Psoas muscle (tissue), 8 donors: ENCODE data around the gene NEDD9. TPM values are rescaled to one million over a fixed set of nuclear protein-coding genes. Genes with fewer than 3 reads are reported as not detected.

Experiments
- ATAC-seq, 4 donors: fragments of 200-7000 bp; cut with Tn5 transposase; one replicate each; pipeline ENCODE4 v1.9.1; 2020; ENCODE audit warnings: moderate library complexity in 3 of 4, mild to moderate bottlenecking in 2 of 4
- DNase-seq, 2 donors: peaks; one replicate each; pipeline ENCODE4 v3.0.0-alpha.2; 2020
- H3K27ac ChIP-seq: fragments of 200-600 bp; one replicate; pipeline ENCODE4 v1.8.0; 2022
- H3K27me3 ChIP-seq, 3 donors: fragments of 200-600 bp in 1 of 3; one replicate each; pipeline versions ENCODE4 v1.6.1 to v1.8.0; 2013 to 2022; ENCODE audit warnings: low read length in 2 of 3, mild to moderate bottlenecking in 2 of 3, moderate library complexity in 1 of 3; ENCODE audit not compliant: insufficient read depth in 3 of 3
- H3K36me3 ChIP-seq, 2 donors: fragments of 200-600 bp in 1 of 2; one replicate each; pipeline versions ENCODE4 v1.6.1 to v1.8.0; 2013 to 2022; ENCODE audit warnings: low read depth in 1 of 2, mild to moderate bottlenecking in 1 of 2, moderate library complexity in 1 of 2; ENCODE audit not compliant: insufficient read depth in 1 of 2
- H3K4me1 ChIP-seq: fragments of 200-600 bp; one replicate; pipeline ENCODE4 v1.8.0; 2022
- H3K4me3 ChIP-seq: fragments of 200-600 bp; one replicate; pipeline ENCODE4 v1.8.0; 2022; ENCODE audit warnings: mild to moderate bottlenecking
- H3K9me3 ChIP-seq: fragments of 200-600 bp; one replicate; pipeline ENCODE4 v1.8.0; 2022
- CTCF ChIP-seq: fragments of 200-600 bp; IDR thresholded peaks from one replicate; pipeline ENCODE4 v1.8.0; 2022; ENCODE audit warnings: antibody characterized with exemption
- WGBS, 3 donors: extraction: QIAGEN DNeasy Blood & Tissue Kit; methylation state at CpG; one replicate each; pipeline versions ENCODE4 v1.1.6 to v1.1.7; 2013; 5-methylcytosine and 5-hydroxymethylcytosine counted together
- intact Hi-C, 2 donors: fragments of 100-400 bp; cut with DNase I; formaldehyde crosslinking; loops; one replicate each; pipeline versions ENCODE4 v1.11.0 to v1.14.2; 2022
- polyA plus RNA-seq, 3 donors: library from polyadenylated mRNA; stranded (reverse); fragments of 200-250 nt; gene quantifications; one replicate each; pipeline ENCODE4 v1.2.3, GENCODE V29; 2013
- total RNA-seq, 4 donors: library from RNA; stranded (reverse); fragmentation: NEBNext Ultra II Directional in 2 of 4; extraction: Animal tissue kit (Norgen Biotek cat#: 25700) in 2 of 4; gene quantifications; one replicate each; pipeline versions ENCODE4 v1.2.1 to v1.2.4, GENCODE V29; 2021 to 2023
- donor health status: healthy with polysubstance abuse.
- donor health status: DM: no; HTN: no; CAD: no; lungs with moderate emphysema.
- donor health status: Bipolar disorder and iron deficiency.
- donor health status: healthy.
- donor health status: DM: yes; HTN: yes; CAD: no.
- donor health status: DM: no; HTN: no; CAD: no.
- donor health status: DM: no; HTN: no; CAD: no.
- donor health status: DM: yes; HTN: yes; CAD: no.

Gene NEDD9
- total and polyA plus RNA-seq, 7 donors = 9.0 to 15.7 (median 11.2) TPM

GRCh38 chr6:11270030-11271027 lies 37.9 kb upstream of the NEDD9 start:
- ATAC-seq = no peak
- Histone ChIP-seq H3K4me3 (no peak overlapping the region), H3K27me3 (no peaks in the 10 kb centered on the region), H3K9me3 (no peaks in the 10 kb centered on the region), H3K36me3 (no peaks in the 10 kb centered on the region), H3K27ac (no peak overlapping the region), H3K4me1 (no peaks in the 10 kb centered on the region)
- 79 to 82% (median 80%) methylated on average over 12 of the region's 12 CpGs for WGBS, 3 donors
- intact Hi-C loops = no loop called here
- DNase-seq = no peak
- no peak for TF ChIP-seq CTCF

GRCh38 chr6:11268978-11269377 lies 36.5 kb upstream of the NEDD9 start:
- WGBS, 3 donors = 79 to 86% (median 85%) methylated on average over 4 of the region's 4 CpGs
- Histone ChIP-seq H3K36me3 (no peaks in the 10 kb centered on the region), H3K27ac (no peak overlapping the region), H3K4me1 (no peaks in the 10 kb centered on the region), H3K4me3 (no peak overlapping the region), H3K27me3 (no peaks in the 10 kb centered on the region), H3K9me3 (no peaks in the 10 kb centered on the region)
- no peak for ATAC-seq
- DNase-seq = no peak
- intact Hi-C loops = no loop called here
- no peak for TF ChIP-seq CTCF

GRCh38 chr6:11266926-11267325 lies 34.5 kb upstream of the NEDD9 start:
- Histone ChIP-seq H3K27ac (no peak overlapping the region), H3K4me3 (no peak overlapping the region), H3K27me3 (no peaks in the 10 kb centered on the region), H3K9me3 (no peaks in the 10 kb centered on the region), H3K4me1 (peaks cover 11% of the 10 kb centered on the region), H3K36me3 (no peaks in the 10 kb centered on the region)
- ATAC-seq = no peak
- no peak for TF ChIP-seq CTCF
- intact Hi-C loops = no loop called here
- 46 to 54% (median 53%) methylated on average over 3 of the region's 3 CpGs for WGBS, 3 donors
- no peak for DNase-seq

- Histone ChIP-seq H3K27me3 (no peaks in the 10 kb centered on the region), H3K4me3 (no peak overlapping the region), H3K36me3 (no peaks in the 10 kb centered on the region), H3K27ac (no peak overlapping the region), H3K4me1 (peaks cover 11% of the 10 kb centered on the region), H3K9me3 (no peaks in the 10 kb centered on the region)
- WGBS, 3 donors = 81 to 89% (median 83%) methylated on average over 1 of the region's 1 CpG
- intact Hi-C loops = no loop called here
- TF ChIP-seq CTCF = no peak
- no peak for ATAC-seq
- no peak for DNase-seq
These were observed 33.5 kb upstream of the NEDD9 start for GRCh38 chr6:11265932-11266331.
